Hematopoietic multipotent progenitor cell treated with erythropoietin and hydrocortisone succinate and interleukin-3 and kit ligand, for 15 days (in vitro differentiated cells): ENCODE measurements around the gene PCSK9.
A peak's percentile ranks its signal among the peaks of the same experiment; 100 is the strongest.
"Not testable (repeated sequence)": the region's sequence is repeated elsewhere in the genome, so short reads cannot be mapped to it uniquely, and the experiment has no call there.

Experiments used
- DNase-seq: peaks from one replicate; pipeline ENCODE4 v3.0.0-alpha.2; 2015; ENCODE audit warnings: low spot score

The PCSK9 gene

DNA sequence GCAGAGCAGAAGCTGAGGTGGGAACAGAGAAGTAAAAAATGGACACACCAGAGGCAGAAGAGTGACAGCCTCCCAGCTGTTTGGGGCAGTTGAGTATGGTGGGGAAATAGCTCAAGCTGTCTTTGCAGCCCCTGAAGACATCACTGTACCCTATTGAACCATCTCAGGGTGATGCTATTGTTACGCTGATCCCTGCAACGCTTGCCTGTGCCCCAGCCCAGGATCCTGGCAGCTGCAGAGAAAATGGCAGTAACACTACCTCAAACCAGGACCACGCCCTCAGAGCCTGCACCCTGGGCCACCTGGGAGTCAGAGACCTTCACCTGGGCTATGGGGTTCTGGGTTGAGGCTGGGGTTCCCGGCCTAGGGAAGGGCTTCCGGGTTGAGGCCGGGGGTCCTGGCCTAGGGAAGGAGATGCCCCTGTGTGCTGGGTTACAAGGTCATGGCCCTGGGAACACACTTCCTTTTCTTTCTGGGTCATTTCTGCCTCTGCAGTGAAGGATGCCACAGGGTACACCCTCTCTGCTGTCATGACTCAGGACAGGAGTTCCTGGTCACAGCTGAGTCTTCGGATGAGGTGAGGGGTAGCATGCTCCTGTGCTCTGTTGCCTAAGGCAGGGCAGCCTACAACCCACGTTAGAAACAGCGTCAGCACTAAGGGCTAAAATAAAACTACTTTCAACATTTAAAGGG, 29.0 kb upstream of the PCSK9 start:
- DNase-seq, result no peak

DNA sequence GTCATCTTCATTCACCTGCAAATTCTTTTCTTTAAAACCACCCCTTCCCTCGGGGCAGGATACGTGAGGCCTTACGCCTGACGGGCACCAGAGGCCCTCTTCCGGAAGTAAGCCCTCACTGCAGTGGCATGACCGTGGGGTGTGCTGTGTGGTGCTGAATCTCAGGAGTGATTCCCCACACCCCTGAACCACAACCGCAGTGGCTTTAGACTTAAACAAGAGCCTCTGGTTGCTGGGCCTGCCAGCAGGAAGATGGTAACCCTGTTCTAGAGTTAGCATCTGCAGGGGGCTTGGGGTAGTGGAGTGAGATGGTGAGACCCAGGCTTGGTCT, 28.5 kb upstream of the PCSK9 start:
- DNase-seq, result no peak

DNA sequence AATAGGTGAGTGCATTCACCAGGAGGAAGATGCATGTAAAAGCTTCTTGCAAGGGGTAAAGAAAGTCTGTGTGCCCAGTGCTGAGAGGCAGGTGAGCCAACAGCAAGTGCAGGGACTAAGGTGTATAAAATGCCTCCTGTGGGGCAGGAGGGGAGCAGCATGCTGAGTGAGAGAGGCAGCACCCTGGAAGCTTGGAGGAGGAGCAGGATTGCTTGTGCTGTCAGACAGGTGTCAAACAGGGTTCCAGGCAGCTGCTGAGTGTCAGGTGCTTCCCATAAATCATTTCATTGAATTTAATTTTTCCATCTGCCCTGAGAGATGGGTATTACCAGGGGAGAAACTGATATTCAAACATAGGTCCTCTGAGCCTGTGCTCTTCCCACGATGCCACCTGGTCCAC, 26.7 kb upstream of the PCSK9 start:
- DNase-seq, result no peak

DNA sequence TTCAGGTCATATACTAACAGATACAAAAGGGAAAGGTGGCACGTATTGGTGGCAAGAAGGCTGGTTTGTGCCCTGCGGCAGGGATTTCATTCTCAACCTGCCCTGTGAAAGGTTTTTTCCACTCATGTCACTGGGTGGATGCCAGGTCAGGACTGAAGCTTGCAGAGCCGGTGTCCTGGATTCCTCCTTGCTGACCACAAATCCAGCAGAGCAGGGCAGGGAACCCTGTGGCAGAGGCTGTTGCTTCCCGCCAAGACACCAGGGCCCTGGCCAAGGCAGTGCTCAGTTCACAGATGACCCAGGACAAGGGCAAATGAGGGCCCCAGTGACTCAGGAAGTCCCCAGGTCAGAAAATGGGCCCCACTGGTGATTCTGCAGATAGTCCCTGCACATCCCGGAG, 24.2 kb upstream of the PCSK9 start:
- DNase-seq, result no peak

DNA sequence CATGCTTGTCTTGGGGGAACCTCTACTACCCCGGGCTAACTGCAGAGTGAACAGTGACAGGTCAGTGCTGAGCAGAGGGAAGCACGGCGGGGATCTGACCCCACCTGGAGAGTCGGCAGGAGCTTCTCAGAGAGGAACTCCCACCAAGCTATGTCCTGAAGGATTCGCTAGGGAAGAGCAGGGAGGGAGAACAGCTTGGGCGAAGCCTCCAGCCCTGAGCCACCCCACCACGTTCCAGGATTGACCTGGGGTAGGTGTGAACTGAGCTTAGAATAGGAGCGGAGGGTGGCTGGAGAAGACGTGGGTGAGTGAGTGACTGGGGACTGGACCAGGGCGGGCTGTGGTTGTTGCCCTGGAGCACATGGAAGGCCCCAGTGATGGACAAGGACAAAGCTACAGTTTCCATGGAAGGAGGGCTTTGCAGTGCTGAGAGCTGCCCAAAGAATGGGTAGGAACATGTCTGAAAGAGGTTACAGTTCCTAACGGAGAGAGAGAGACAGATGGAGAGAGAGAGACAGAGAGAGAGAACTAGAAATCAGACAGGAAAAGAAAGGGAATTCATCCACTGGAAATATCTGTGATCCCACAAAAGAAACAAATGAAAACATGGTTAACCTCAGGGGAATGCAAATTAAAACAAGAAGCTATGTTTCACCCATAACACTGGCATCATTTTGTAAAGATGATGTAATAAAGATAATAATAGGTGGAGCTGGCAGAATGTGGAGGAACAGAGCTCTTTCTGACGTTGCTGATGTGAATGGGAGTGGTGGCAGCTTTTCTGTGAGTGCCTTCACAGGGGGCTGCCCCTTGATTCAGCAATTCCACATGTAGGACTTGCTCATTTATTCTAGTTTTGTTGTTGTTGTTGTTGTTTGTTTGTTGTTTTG, 23.4 kb upstream of the PCSK9 start:
- DNase-seq, result no peak

DNA sequence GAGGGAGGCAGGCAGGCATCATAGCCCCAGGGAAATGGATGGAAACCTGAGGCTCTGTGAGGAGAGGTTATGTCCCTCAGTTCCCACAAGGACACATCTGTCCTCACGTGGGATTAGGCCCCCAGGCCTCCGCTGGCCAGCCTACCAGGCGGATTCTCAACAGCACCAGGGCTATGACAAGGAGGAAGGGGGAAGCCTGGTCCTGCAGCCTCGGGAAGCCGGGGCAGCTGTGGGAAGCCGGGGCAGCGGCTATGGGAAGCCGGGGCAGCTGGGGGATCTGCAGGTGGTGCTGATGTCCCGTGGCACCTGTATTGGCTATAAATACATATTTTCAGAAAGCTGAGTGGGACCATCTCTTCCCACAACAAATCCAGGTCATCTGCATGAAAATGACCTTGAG, 21.0 kb upstream of the PCSK9 start:
- no peak for DNase-seq

DNA sequence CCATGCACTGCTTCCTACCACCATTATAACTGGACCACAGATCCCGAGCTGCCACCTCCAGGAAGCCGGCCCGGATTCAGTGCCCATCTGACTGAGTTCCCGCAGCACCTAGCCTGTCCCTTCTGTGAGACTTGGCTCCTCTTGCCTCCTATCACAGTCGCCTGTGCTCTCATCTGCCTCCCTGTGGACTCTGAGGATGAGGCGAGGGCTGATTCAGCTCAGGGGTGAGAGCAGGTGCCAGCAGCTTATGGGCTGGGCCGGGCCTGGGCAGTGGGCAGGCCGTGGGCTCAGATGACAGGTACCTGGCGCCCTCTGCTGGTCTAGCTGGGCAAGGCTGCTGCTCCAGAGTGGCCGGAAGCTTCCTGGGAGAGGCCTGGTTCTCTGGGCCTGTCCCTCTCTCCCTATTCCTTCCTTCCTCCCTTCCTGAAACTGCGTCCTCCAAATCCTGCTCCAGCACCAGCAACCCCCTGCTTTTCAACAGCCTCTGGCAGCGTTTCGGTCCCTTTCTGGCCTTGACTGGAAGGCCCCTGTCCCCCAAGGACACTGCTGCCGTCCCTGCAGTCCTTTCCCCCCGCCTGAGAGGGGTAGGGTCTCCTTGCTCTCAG, 17.3 kb upstream of the PCSK9 start:
- peak; percentile 62 for DNase-seq

DNA sequence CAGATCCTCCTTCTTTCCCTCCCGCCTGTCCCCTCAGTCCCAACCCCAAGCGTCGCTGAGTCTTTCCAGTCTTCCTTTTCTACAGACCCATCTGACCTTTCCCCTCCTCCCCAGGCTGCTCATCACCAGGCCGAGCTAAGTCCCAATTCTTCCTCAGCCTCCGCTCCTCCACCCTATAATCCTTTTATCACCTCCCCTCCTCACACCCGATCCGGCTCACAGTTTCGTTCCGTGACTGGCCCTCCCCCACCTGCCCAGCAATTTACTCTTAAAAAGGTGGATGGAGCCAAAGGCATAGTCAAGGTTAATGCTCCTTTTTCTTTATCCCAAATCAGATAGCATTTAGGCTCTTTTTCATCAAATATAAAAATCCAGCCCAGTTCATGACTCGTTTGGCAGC, 15.2 kb upstream of the PCSK9 start:
- DNase-seq, result not testable (repeated sequence)

DNA sequence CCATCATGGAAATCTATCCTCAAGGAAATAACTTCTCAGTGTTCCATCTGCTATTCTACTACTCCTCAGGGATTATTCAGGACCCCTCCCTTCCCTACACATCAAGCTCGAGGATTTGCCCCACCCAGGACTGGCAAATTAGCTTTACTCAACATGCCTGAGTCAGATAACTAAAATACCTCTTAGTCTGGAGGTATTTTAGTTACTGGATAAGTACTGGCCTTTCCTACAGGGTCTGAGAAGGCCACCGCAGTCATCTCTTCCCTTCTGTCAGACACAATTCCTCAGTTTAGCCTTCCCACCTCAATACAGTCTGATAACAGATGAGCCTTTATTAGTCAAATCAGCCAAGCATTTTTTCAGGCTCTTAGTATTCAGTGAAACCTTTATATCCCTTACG, 12.7 kb upstream of the PCSK9 start:
- DNase-seq, result not testable (repeated sequence)

DNA sequence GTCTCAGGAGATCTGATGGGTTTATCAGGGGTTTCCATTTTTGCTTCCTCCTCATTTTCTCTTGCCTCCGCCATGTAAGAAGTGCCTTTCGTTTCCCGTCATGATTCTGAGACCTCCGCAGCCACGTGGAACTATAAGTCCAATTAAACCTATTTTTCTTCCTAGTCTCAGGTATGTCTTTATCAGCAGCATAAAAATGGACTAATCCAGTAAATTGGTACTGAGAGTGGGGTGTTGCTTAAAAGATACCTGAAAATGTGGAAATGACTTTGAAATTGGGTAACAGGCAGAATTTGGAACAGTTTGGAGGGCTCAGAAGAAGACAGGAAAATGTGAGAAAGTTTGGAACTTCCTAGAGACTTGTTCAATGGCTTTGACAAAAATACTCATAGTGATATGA, 8.2 kb upstream of the PCSK9 start:
- DNase-seq, result not testable (repeated sequence)

DNA sequence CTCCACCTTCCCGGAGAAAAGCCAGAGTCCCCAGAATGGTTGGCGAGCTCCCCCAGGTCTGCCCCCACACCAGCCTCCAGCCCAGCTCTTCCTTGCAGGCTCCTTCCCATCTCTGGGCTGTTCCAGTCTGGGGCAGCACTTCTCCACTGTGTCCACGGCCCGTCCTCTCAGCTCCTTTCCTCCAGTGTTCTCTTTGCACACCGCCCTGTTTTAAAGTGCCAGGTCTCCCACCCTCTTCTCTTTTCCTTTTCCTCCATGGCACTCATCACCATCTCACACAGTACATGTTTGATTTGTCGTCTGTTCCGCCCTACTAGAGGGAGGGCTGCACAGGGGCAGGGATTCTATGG, 6.1 kb upstream of the PCSK9 start:
- no peak for DNase-seq

DNA sequence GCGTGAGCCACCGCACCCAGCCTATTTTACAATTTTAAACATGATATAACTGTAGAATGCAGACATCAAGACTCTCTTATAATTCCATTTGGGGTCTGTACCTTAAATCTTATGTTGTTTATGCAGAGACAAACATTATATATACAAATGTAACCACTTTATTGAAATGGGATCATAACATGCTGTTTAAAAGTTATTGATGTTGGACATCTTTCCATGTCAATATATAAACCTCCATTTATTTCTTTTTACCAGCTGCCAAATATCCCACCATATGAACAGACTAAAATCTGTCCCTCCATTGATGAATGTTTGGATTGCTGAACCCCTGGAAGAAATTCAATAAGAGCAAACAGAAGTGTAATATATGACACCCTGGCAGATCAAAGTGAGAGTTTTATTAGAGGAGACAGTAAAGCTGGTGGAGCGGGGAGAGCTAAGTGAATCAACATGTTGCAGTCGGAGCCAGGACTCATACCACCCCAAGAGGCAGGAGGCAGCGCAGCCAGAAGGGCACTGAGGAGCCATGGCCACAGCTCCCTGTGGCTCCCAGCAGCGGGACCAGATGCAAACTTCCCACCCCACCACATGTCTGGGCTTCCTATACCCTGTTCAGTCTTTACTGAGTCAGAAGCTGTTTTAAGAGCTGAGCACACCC, 4.7 kb upstream of the PCSK9 start:
- DNase-seq, result no peak

DNA sequence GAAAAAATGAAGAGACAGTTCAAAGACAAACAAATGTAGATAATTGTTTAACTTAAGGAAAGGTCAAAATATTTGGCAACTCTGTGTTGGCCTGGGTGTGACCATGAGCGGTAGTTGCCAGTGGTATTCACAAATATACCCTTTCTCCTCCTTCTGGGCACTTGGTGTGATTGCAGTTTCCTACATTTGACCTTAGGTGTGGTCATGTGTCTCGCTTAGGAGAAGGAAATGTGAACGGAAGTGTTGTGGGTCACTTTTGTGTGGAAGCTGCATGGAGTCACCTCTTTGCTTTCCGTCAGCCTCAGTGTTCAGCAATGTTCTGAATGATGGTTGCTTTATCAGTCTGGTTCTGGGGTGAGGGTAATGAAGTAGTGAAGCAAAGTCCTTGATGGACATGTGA, 3.4 kb upstream of the PCSK9 start:
- DNase-seq, result no peak

DNA sequence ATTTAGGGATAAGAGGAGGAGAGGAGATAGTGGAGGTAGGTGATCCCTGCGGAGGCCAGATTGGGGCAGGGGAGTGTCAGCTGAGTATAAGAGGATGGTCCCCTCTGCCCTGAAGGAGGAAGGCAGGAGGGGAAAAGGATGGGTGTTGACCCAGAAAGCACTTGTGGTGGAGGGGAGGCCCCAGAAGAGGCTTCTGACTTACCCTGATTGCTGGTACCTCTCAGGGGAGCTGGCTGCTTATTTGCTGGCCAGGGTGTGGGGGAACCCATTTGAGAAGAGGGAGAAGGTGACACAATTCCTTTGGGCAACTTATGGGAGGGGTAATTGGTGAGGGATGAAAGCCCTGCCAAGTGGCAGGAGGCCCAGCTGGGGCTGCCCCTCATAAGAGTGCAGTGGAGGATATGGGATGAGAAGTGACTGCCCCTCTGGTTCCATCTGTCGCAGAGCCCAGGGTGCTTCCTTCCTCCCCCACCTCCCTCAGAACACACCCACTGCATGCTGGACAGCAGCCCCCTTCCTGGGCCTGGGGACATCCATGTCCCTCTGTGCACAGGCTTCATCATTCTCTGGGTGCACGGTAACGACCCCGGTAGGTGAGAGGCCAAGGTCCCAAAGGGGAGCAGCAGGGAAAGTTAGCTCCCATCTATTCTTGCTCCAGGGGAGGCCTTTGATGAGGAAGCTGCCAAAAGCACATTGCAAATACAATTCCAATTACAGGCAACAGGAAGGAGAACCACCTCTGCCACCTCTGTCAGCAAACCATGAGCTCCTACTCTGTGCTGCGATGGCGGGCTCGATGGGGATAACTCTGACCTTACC, 1.4 kb upstream of the PCSK9 start:
- DNase-seq, result no peak

DNA sequence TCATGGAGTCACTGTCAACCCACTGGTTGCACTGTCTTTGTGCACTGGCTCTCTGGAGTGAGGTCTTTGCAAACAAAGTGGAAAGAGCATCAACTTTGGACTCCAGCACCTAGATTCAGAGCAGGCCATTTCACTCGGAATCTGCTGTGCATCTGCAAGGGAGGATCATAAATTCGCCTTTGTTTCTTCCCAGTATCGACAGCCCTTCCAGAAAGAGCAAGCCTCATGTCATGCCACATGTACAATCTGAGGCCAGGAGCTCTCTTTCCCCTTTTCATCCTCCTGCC, 853 bp upstream of the PCSK9 start:
- no peak for DNase-seq

DNA sequence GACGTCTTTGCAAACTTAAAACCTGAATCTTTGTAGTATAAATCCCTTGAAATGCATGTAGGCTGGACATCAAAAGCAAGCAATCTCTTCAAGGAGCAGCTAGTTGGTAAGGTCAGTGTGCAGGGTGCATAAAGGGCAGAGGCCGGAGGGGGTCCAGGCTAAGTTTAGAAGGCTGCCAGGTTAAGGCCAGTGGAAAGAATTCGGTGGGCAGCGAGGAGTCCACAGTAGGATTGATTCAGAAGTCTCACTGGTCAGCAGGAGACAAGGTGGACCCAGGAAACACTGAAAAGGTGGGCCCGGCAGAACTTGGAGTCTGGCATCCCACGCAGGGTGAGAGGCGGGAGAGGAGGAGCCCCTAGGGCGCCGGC, 390 bp upstream of the PCSK9 start:
- no peak for DNase-seq

DNA sequence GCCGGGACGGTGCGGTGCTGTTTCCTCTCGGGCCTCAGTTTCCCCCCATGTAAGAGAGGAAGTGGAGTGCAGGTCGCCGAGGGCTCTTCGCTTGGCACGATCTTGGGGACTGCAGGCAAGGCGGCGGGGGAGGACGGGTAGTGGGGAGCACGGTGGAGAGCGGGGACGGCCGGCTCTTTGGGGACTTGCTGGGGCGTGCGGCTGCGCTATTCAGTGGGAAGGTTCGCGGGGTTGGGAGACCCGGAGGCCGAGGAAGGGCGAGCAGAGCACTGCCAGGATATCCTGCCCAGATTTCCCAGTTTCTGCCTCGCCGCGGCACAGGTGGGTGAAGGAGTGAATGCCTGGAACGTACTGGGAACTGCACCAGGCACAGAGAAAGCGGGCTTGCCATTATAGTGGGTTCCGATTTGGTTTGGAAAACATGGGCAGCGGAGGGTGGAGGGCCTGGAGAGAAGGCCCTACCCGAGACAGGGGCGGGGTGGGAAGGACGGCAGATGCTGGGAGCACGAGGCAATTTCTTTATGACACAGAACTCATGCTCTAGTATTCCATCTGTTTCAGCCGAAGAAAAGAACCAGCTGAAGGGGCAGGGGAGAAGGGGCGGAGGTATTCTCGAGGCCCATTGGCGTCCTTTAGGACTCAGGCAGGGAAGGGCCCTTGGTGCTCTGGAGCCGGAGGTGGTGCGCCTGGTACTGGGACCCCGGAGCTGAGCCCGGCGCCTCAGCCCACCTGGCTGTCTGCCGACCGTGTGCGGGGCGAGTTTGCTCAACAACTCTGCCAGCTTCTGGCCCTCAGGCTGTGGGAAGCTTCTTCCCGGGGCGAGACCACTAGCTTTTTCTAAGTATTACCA, 960 bp downstream of the PCSK9 start:
- DNase-seq, result no peak

DNA sequence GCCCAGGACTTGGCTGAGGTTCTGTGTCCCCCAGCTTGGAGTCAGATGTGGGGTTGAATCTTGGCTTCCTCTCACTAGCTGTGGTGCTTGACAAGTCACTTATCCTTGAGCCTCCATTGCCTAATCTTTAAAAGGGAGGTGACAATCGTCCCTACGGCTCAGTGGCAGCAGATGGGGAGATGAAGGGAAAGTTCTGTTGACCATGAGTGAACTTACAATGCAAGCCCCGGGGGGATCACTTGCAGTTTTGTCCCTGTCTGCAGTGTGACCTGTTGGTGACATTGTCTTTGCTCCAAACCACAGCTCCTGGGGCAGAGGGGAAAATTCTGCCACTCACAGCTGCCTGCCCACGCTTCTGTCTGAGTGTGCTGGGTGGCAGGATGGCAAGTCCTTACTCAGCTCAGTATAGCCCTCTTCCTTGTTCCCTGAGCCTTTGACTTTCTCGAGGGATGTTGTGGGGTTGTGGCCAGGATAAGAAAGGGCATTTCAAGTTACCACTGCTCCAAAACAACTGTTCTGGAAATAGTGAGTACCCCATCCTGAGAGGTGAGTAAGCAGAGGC, 1.7 kb downstream of the PCSK9 start:
- no peak for DNase-seq

DNA sequence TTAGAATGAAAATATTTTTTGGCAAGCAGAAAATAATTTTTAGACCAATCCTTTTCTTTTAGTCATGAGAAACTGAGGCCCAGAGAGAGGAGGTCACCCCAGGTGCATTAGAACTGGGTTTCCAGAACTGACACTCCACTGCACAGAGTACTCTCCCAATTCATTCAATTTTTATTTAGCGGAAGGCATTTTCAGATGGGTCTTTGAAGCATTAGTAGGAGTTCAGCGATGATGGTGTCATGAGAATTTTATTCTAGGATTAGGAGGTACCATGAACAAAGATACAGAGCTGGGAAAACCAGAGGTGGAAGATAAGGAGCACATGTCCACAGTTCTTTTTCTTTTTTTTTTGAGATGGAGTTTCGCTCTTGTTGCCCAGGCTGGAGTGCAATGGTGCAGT, 2.3 kb downstream of the PCSK9 start:
- DNase-seq, result no peak

DNA sequence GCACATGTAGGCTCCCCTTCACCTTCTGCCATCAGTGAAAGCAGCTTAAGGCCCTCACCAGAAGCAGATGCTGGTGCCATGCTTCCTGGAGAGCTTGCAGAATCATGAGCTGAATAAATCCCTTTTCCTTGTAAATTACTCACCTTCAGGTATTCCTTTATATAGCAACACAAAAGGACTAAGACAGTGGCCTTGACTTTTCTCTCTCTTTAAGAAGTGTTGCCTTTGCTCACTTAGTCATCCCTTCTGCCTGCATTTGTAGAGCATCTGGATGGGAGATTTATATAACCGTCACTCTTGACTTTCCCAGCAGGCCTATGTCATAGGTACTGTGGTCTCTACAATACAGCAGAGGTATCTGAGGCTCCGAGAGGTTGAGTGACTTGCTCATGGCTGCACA, 3.7 kb downstream of the PCSK9 start:
- no peak for DNase-seq

DNA sequence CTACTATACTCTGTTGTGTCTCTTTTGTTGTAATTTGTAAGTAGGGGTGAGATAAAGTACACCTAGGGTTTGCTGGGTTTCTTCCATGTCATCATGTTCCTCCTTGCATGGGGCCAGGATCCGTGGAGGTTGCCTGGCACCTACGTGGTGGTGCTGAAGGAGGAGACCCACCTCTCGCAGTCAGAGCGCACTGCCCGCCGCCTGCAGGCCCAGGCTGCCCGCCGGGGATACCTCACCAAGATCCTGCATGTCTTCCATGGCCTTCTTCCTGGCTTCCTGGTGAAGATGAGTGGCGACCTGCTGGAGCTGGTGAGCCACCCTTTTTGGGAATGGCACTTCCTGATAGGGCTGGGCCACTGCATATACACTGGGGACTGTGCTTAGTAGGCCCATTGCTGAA, 4.4 kb downstream of the PCSK9 start:
- no peak for DNase-seq
